HG03108 (cell line): Measurements from ENCODE around the gene OTUD5.
"Not testable (repeated sequence)": the region's sequence is repeated elsewhere in the genome, so short reads cannot be mapped to it uniquely, and the experiment has no call there.

Experiments used
- ATAC-seq: cut with Tn5 transposase; IDR thresholded peaks from one replicate; pipeline ENCODE4 v1.9.1; 2021; ENCODE audit warnings: moderate library complexity; ENCODE audit not compliant: unreplicated experiment

OTUD5 gene

DNA sequence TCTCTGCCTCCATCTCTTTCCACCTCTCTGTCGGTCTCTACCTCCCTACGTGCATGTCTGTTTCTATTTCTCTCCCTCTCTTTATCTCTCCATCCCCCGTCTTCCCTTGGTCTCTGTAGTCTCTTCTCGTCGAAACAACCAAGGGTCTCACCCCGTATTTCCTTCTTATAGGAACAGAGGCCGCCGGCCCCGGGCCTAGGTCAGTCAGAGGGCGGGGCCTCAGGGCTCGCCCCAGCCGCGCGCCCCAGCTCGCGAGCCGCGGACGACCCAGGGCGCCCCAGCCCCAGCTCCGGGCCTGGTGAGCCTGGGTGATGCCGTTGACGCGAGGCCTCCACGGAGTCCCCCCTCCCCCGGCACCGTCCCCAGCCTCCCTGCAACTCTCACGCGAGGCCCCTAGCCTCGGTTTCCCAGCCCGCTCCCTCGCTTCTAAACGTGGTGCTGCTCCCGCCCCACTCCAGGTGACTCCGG lies 66.4 kb downstream of the OTUD5 start:
- peak; percentile 37 for ATAC-seq

DNA sequence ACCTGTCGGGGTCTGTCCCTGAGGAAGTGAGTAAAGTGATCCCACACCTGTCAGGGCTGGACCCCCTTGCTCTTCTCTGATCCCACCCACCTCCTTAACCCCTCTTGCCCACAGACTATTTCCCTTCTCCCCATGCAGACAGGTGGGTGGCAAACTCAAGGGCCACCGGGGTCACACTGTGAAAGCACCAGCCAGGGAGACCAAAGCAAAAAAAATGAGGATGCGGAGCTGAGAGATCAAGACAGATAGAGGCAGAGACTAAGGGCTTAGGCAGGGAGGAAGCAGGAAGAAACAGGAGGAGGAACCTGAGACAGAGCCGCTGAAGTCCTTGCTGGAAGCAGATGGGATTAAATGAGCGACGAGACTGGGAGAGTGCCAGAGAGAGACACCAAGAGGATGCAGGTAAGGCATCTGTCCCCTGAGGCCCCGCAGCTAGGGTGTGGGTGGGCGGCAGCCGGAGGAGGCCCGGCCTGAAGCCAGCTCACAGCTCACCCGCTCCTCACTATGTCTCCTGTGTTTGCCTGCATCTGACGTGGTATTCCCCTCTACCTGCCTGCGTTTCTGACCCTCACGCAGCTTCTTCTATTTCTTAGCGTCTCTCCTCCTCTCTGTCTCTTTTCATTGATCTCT lies 67.0 kb downstream of the OTUD5 start:
- ATAC-seq, result no peak

DNA sequence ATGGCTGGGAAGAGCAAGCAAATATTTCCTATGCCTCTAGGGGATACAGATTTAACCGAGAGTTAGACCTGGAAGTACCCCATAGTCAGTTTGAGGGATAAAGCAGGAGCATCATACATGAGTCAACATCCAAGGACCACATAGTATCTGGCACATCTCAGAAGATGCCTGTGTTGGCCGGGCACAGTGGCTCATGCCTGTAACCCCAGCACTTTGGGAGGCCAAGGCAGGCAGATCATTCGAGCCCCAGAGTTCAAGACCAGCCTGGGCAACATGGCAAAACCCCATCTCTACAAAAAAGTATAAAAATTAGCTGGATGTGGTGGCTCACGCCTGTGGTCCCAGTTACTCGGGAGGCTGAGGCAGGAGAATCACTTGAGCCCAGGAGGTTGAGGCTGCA lies 70.8 kb downstream of the OTUD5 start:
- ATAC-seq, result not testable (repeated sequence)

DNA sequence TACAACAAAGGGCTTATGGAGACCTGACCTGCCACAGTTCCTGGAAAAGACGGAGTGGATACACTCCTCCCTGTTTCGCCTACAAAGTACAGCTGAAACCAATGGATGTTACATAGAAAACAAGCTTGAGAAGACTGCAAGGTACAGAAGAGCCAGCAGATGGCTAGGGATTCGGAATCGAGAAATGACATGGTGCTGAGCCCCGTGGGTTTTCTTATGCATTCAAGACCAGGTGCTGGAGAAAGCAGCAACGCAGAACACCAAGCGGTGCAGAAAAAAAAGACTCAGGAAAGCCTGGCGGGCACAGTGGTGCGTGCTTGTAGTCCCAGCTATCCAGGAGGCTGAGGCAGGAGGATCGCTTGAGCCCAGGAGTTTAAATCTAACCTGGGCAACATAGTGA lies 73.7 kb downstream of the OTUD5 start:
- ATAC-seq, result no peak

DNA sequence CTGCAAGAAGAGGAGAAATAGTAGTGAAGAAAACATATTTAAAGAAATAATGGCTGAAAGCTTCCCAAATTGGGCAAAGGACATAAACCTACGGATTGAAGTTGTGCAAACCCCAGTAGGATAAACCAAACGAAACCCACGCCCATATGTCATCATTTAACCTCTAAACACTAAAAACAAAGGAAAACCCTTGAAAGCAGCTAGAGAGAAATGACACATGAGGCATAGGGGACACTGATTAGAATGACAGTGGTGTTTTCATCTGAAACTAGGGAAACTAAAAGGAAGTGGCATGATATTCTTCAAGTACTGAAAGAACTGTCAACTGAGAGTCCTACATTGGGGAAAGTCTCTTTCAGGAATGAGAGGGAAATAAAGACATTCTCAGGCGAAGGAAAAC lies 80.5 kb downstream of the OTUD5 start:
- not testable (repeated sequence) for ATAC-seq
